Testis (tissue), 3 donors: ENCODE measurements around the gene MIER1. TPM values are rescaled to one million over a fixed set of nuclear protein-coding genes. Genes with fewer than 3 reads are reported as not detected.

Source experiments
- DNase-seq: peaks from one replicate; pipeline ENCODE4 v3.0.0-alpha.2; 2019
- H3K27ac ChIP-seq, 2 donors: fragments of 200-600 bp; sonication (generic); one replicate each; pipeline ENCODE4 v1.5.1; 2019
- H3K27me3 ChIP-seq: fragments of 200-600 bp; sonication (generic); one replicate; pipeline ENCODE4 v1.5.1; 2019
- H3K36me3 ChIP-seq: fragments of 200-600 bp; sonication (generic); one replicate; pipeline ENCODE4 v1.5.1; 2017; ENCODE audit warnings: low read depth; ENCODE audit errors: missing control alignments
- H3K4me1 ChIP-seq: fragments of 200-600 bp; sonication (generic); one replicate; pipeline ENCODE4 v1.5.1; 2019
- H3K4me3 ChIP-seq, 2 donors: fragments of 200-600 bp; sonication (generic); one replicate each; pipeline ENCODE4 v1.5.1; 2017 to 2019
- H3K9me3 ChIP-seq: fragments of 200-600 bp; sonication (generic); one replicate; pipeline ENCODE4 v1.5.1; 2017
- CTCF ChIP-seq, 3 experiments: fragments of 450-650 bp in 2 of 3; fragments of 200-600 bp in 1 of 3; sonication (generic) in 1 of 3; IDR thresholded peaks; one replicate each; pipeline ENCODE4 v1.5.1; 2016 to 2019; ENCODE audit warnings: antibody characterized with exemption in 3 of 3, mild to moderate bottlenecking in 2 of 3, moderate library complexity in 1 of 3
- POLR2A ChIP-seq: fragments of 450-650 bp; IDR thresholded peaks from one replicate; pipeline ENCODE4 v1.6.1; 2017; ENCODE audit warnings: antibody characterized with exemption, mild to moderate bottlenecking, moderate library complexity
- WGBS, 2 donors: methylation state at CpG; one replicate each; pipeline ENCODE4 v1.1.5; 2018; 5-methylcytosine and 5-hydroxymethylcytosine counted together
- intact Hi-C: fragments of 100-400 bp; cut with DNase I; formaldehyde crosslinking; loops from one replicate; pipeline ENCODE4 v1.15.1; 2023; ENCODE audit warnings: low total_unique reads
- polyA plus RNA-seq: library from polyadenylated mRNA; stranded (reverse); fragments of 350-450 nt; fragmentation: Illumina TruSeq; extraction: RNeasy Lipid Tissue Mini Kit (QIAGEN cat#74804); gene quantifications from one replicate; pipeline ENCODE4 v1.2.3, GENCODE V29; 2014; ENCODE audit warnings: low read depth, low replicate concordance; ENCODE audit not compliant: insufficient read depth
- total RNA-seq, 2 donors: library from RNA; depleted of rRNA; stranded (reverse); fragments of >200 nt; gene quantifications; one replicate each; pipeline ENCODE4 v1.2.3, GENCODE V29; 2016

The MIER1 gene
- total and polyA plus RNA-seq, 3 donors from 2014 or later: 28.8 to 60.8 (median 53.8) TPM

- Histone ChIP-seq H3K4me3 (peak overlapping the region; percentile 83 to 89), H3K27me3 (no peaks in the 10 kb centered on the region), H3K4me1 (peaks cover 9% of the 10 kb centered on the region), H3K27ac (peak overlapping the region; percentile 95 to 98), H3K36me3 (no peaks in the 10 kb centered on the region), H3K9me3 (no peaks in the 10 kb centered on the region)
- WGBS, 2 donors: 4 to 9% methylated on average over 4 of the region's 4 CpGs
- intact Hi-C loops: no loop called here
- no peak for DNase-seq
- no peak for TF ChIP-seq CTCF (IDR thresholded peaks at IDR 0.05)
- no peak for TF ChIP-seq POLR2A
Observed at GRCh38 chr1:66931590-66931989, 6.8 kb downstream of the MIER1 start.

GRCh38 chr1:66932291-66932690, 7.5 kb downstream of the MIER1 start:
- no peaks in the 10 kb centered on the region for H3K36me3 ChIP-seq
- intact Hi-C loops: no loop called here
- DNase-seq: no peak
- H3K4me1 ChIP-seq: peaks cover 9% of the 10 kb centered on the region
- peak overlapping the region in 1 of 2 donors; percentile 17 for H3K4me3 ChIP-seq
- 14 to 19% methylated on average over 2 of the region's 2 CpGs for WGBS, 2 donors
- H3K27me3 ChIP-seq: no peaks in the 10 kb centered on the region
- H3K27ac ChIP-seq: peak overlapping the region; percentile 95 to 98
- TF ChIP-seq CTCF (IDR thresholded peaks at IDR 0.05) (no peak), POLR2A (no peak)
- no peaks in the 10 kb centered on the region for H3K9me3 ChIP-seq

- Histone ChIP-seq H3K36me3 (no peaks in the 10 kb centered on the region), H3K4me1 (peaks cover 21% of the 10 kb centered on the region), H3K4me3 (no peak overlapping the region), H3K9me3 (no peaks in the 10 kb centered on the region), H3K27me3 (no peaks in the 10 kb centered on the region), H3K27ac (peak overlapping the region; percentile 95 to 98)
- WGBS, 2 donors: 30 to 33% methylated on average over 7 of the region's 7 CpGs
- no peak for DNase-seq
- TF ChIP-seq POLR2A (no peak), CTCF (IDR thresholded peaks at IDR 0.05) (no peak)
- intact Hi-C loops: no loop called here
Observed at GRCh38 chr1:66933887-66934700, 9.3 kb downstream of the MIER1 start.

GRCh38 chr1:66937529-66938234, 12.9 kb downstream of the MIER1 start:
- H3K4me1 ChIP-seq: peaks cover 24% of the 10 kb centered on the region
- H3K27me3 ChIP-seq: no peaks in the 10 kb centered on the region
- TF ChIP-seq CTCF (IDR thresholded peaks at IDR 0.05) (no peak), POLR2A (no peak)
- intact Hi-C loops: no loop called here
- no peaks in the 10 kb centered on the region for H3K9me3 ChIP-seq
- H3K4me3 ChIP-seq: no peak overlapping the region
- H3K27ac ChIP-seq: peak overlapping the region in 1 of 2 donors; percentile 39
- no peaks in the 10 kb centered on the region for H3K36me3 ChIP-seq
- no peak for DNase-seq
- WGBS, 2 donors: 0 to 6% methylated on average over 1 of the region's 1 CpG
